Stimulated activated naive CD8-positive, alpha-beta T cell treated with anti-CD3 and anti-CD28 coated beads, Interleukin-15, Interleukin-2, amounts not matched to agents 100 ng/mL and 50 ng/mL, for 24 hours (primary cell): ENCODE results near the gene RIPOR3.
A peak's percentile ranks its signal among the peaks of the same experiment; 100 is the strongest.

Source experiments
- H3K27ac Mint-ChIP-seq: one replicate; pipeline ENCODE4 v1.8.0; 2021; ENCODE audit warnings: mild to moderate bottlenecking, mixed read lengths
- H3K27me3 Mint-ChIP-seq: one replicate; pipeline ENCODE4 v1.8.0; 2021; ENCODE audit warnings: mixed read lengths
- H3K36me3 Mint-ChIP-seq: one replicate; pipeline ENCODE4 v1.8.0; 2021; ENCODE audit warnings: low read depth, mixed read lengths
- H3K4me1 Mint-ChIP-seq: one replicate; pipeline ENCODE4 v1.8.0; 2021; ENCODE audit warnings: low read depth, mixed read lengths
- H3K4me3 Mint-ChIP-seq: one replicate; pipeline ENCODE4 v1.8.0; 2021; ENCODE audit warnings: mild to moderate bottlenecking, mixed read lengths
- H3K9me3 Mint-ChIP-seq: one replicate; pipeline ENCODE4 v1.8.0; 2021; ENCODE audit warnings: mixed read lengths

The RIPOR3 gene

GRCh38 chr20:50670126-50670862 is 21.0 kb downstream of the RIPOR3 start:
- no peaks in the 10 kb centered on the region for H3K27me3 Mint-ChIP-seq

GRCh38 chr20:50668798-50669197 is 22.5 kb downstream of the RIPOR3 start:
- no peak overlapping the region for H3K4me3 Mint-ChIP-seq
- H3K9me3 Mint-ChIP-seq, result no peaks in the 10 kb centered on the region
- no peak overlapping the region for H3K27ac Mint-ChIP-seq
- H3K36me3 Mint-ChIP-seq, result no peaks in the 10 kb centered on the region
- no peaks in the 10 kb centered on the region for H3K27me3 Mint-ChIP-seq
- H3K4me1 Mint-ChIP-seq, result no peaks in the 10 kb centered on the region

More at GRCh38 chr20:50670126-50670862, 21.0 kb downstream of the RIPOR3 start:
- Mint-ChIP-seq H3K9me3 (no peaks in the 10 kb centered on the region), H3K4me1 (no peaks in the 10 kb centered on the region), H3K27ac (no peak overlapping the region), H3K4me3 (no peak overlapping the region), H3K36me3 (no peaks in the 10 kb centered on the region)

- Mint-ChIP-seq H3K9me3 (no peaks in the 10 kb centered on the region), H3K27me3 (no peaks in the 10 kb centered on the region), H3K36me3 (no peaks in the 10 kb centered on the region), H3K4me3 (no peak overlapping the region), H3K4me1 (no peaks in the 10 kb centered on the region), H3K27ac (no peak overlapping the region)
Observed at GRCh38 chr20:50668326-50668725, 23.0 kb downstream of the RIPOR3 start.

GRCh38 chr20:50666709-50667298 is 24.5 kb downstream of the RIPOR3 start:
- no peaks in the 10 kb centered on the region for H3K9me3 Mint-ChIP-seq
- peak overlapping the region; percentile 21 for H3K27ac Mint-ChIP-seq
- no peaks in the 10 kb centered on the region for H3K36me3 Mint-ChIP-seq
- H3K4me3 Mint-ChIP-seq, result no peak overlapping the region
- no peaks in the 10 kb centered on the region for H3K27me3 Mint-ChIP-seq
- no peaks in the 10 kb centered on the region for H3K4me1 Mint-ChIP-seq

GRCh38 chr20:50664254-50664653 is 27.1 kb downstream of the RIPOR3 start:
- Mint-ChIP-seq H3K4me1 (no peaks in the 10 kb centered on the region), H3K9me3 (no peaks in the 10 kb centered on the region), H3K27ac (no peak overlapping the region), H3K36me3 (no peaks in the 10 kb centered on the region), H3K4me3 (no peak overlapping the region), H3K27me3 (no peaks in the 10 kb centered on the region)

GRCh38 chr20:50663095-50663821 is 28.1 kb downstream of the RIPOR3 start:
- H3K4me3 Mint-ChIP-seq, result no peak overlapping the region
- H3K9me3 Mint-ChIP-seq, result no peaks in the 10 kb centered on the region
- no peaks in the 10 kb centered on the region for H3K27me3 Mint-ChIP-seq
- no peaks in the 10 kb centered on the region for H3K4me1 Mint-ChIP-seq
- H3K36me3 Mint-ChIP-seq, result no peaks in the 10 kb centered on the region
- no peak overlapping the region for H3K27ac Mint-ChIP-seq

GRCh38 chr20:50659975-50660670 is 31.2 kb downstream of the RIPOR3 start:
- H3K27ac Mint-ChIP-seq, result no peak overlapping the region
- H3K9me3 Mint-ChIP-seq, result no peaks in the 10 kb centered on the region
- no peaks in the 10 kb centered on the region for H3K36me3 Mint-ChIP-seq
- H3K4me1 Mint-ChIP-seq, result no peaks in the 10 kb centered on the region
- H3K27me3 Mint-ChIP-seq, result peaks cover 3% of the 10 kb centered on the region
- no peak overlapping the region for H3K4me3 Mint-ChIP-seq

- no peaks in the 10 kb centered on the region for H3K9me3 Mint-ChIP-seq
- H3K27me3 Mint-ChIP-seq, result peaks cover 3% of the 10 kb centered on the region
- no peak overlapping the region for H3K4me3 Mint-ChIP-seq
- no peaks in the 10 kb centered on the region for H3K36me3 Mint-ChIP-seq
- H3K27ac Mint-ChIP-seq, result no peak overlapping the region
- no peaks in the 10 kb centered on the region for H3K4me1 Mint-ChIP-seq
Observed at GRCh38 chr20:50658804-50659380, 32.5 kb downstream of the RIPOR3 start.

GRCh38 chr20:50655311-50655880 is 35.9 kb downstream of the RIPOR3 start:
- Mint-ChIP-seq H3K4me1 (no peaks in the 10 kb centered on the region), H3K27ac (no peak overlapping the region), H3K27me3 (peaks cover 6% of the 10 kb centered on the region), H3K4me3 (no peak overlapping the region), H3K36me3 (no peaks in the 10 kb centered on the region), H3K9me3 (no peaks in the 10 kb centered on the region)

GRCh38 chr20:50654904-50655303 is 36.4 kb downstream of the RIPOR3 start:
- Mint-ChIP-seq H3K4me3 (no peak overlapping the region), H3K27ac (no peak overlapping the region), H3K4me1 (no peaks in the 10 kb centered on the region), H3K9me3 (no peaks in the 10 kb centered on the region), H3K36me3 (no peaks in the 10 kb centered on the region), H3K27me3 (peaks cover 6% of the 10 kb centered on the region)

- Mint-ChIP-seq H3K27ac (no peak overlapping the region), H3K27me3 (peaks cover 6% of the 10 kb centered on the region), H3K4me3 (no peak overlapping the region), H3K4me1 (no peaks in the 10 kb centered on the region), H3K9me3 (no peaks in the 10 kb centered on the region), H3K36me3 (no peaks in the 10 kb centered on the region)
Observed at GRCh38 chr20:50652702-50653294, 38.5 kb downstream of the RIPOR3 start.

- no peaks in the 10 kb centered on the region for H3K36me3 Mint-ChIP-seq
- no peaks in the 10 kb centered on the region for H3K4me1 Mint-ChIP-seq
- no peak overlapping the region for H3K27ac Mint-ChIP-seq
- H3K9me3 Mint-ChIP-seq, result no peaks in the 10 kb centered on the region
- peaks cover 6% of the 10 kb centered on the region for H3K27me3 Mint-ChIP-seq
- no peak overlapping the region for H3K4me3 Mint-ChIP-seq
Observed at GRCh38 chr20:50651676-50652075, 39.7 kb downstream of the RIPOR3 start.

GRCh38 chr20:50649590-50649989 is 41.8 kb downstream of the RIPOR3 start:
- Mint-ChIP-seq H3K9me3 (no peaks in the 10 kb centered on the region), H3K4me3 (no peak overlapping the region), H3K27ac (no peak overlapping the region), H3K36me3 (no peaks in the 10 kb centered on the region), H3K27me3 (peaks cover 2% of the 10 kb centered on the region), H3K4me1 (no peaks in the 10 kb centered on the region)

GRCh38 chr20:50648651-50649050 is 42.7 kb downstream of the RIPOR3 start:
- H3K9me3 Mint-ChIP-seq, result no peaks in the 10 kb centered on the region
- H3K27ac Mint-ChIP-seq, result no peak overlapping the region
- no peaks in the 10 kb centered on the region for H3K36me3 Mint-ChIP-seq
- no peak overlapping the region for H3K4me3 Mint-ChIP-seq
- H3K27me3 Mint-ChIP-seq, result peaks cover 2% of the 10 kb centered on the region
- no peaks in the 10 kb centered on the region for H3K4me1 Mint-ChIP-seq
